ENCODE results near the gene CCDC82.

DNA sequence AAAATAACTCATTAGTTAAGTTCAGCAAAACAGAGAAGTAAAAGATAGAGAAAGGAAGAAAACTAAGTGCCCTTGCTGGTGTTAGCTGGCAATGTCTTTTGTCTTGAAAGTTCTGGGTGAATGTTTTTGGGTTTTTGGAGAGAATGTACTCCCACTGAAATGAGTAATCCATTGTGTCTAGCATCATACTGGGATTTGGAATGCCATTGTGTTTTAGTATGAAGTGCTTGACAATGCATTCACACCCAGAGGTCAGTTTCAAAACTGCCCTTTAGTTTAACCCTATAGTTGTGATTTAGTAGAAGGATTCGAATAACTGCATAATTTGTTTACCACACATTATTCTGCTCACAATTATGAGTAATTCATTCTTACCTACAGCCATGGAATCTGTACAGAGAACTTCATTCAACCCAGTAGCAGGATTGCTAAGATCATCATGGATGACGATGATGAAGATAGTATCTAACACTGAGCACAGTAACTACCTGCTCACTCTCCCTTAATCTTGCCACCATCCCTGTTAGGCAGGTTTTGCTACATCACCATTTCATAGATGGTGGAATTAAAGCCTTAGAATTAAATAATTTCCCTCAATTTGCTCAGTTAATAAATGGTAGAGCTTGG is 80.6 kb downstream of the CCDC82 start:
- TF ChIP-seq, protein P1, sequence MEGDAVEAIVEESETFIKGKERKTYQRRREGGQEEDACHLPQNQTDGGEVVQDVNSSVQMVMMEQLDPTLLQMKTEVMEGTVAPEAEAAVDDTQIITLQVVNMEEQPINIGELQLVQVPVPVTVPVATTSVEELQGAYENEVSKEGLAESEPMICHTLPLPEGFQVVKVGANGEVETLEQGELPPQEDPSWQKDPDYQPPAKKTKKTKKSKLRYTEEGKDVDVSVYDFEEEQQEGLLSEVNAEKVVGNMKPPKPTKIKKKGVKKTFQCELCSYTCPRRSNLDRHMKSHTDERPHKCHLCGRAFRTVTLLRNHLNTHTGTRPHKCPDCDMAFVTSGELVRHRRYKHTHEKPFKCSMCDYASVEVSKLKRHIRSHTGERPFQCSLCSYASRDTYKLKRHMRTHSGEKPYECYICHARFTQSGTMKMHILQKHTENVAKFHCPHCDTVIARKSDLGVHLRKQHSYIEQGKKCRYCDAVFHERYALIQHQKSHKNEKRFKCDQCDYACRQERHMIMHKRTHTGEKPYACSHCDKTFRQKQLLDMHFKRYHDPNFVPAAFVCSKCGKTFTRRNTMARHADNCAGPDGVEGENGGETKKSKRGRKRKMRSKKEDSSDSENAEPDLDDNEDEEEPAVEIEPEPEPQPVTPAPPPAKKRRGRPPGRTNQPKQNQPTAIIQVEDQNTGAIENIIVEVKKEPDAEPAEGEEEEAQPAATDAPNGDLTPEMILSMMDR (IDR thresholded peaks at IDR 0.05; ENCODE audit: low read depth, low read length) = no peak
- TF ChIP-seq EZH2phosphoT487 (IDR thresholded peaks at IDR 0.05; ENCODE audit: low read depth) = no peak

Data from OCI-LY3 (cell line).